NCI-H526 treated with DMSO at 0.1 percent for 48 hours (cell line): ENCODE results near the gene POLRMT.
"Not testable (repeated sequence)": the region's sequence is repeated elsewhere in the genome, so short reads cannot be mapped to it uniquely, and the experiment has no call there.

Source experiments
- DNase-seq: peaks from one replicate; lab custom pipeline; 2025; lab: John Stamatoyannopoulos, UW

Gene POLRMT

GRCh38 chr19:647566-648284 is 14.4 kb upstream of the POLRMT start:
- no peak for DNase-seq

- DNase-seq = no peak
Observed at GRCh38 chr19:646779-647565, 13.6 kb upstream of the POLRMT start.

GRCh38 chr19:645912-646778 is 12.8 kb upstream of the POLRMT start:
- DNase-seq = no peak

- DNase-seq = no peak
Observed at GRCh38 chr19:644789-645188, 11.5 kb upstream of the POLRMT start.

DNA sequence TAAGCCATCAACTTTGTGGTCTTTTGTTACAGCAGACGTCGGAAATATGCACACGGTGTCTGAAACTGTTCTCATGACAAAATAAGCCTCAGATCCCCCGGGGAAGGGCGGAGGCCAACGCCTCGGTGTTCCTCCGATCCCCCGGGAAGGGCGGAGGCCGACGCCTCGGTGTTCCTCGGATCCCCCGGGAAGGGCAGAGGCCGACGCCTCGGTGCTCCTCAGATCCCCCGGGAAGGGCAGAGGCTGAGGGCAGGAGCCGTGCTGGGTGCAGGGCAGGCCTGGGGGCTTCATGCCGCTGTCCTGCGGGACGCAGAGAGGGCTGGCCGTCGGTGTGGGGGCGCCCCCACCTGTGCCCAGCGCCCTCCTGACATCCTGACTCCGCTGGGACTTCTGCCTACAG is 11.0 kb upstream of the POLRMT start:
- DNase-seq = no peak

DNA sequence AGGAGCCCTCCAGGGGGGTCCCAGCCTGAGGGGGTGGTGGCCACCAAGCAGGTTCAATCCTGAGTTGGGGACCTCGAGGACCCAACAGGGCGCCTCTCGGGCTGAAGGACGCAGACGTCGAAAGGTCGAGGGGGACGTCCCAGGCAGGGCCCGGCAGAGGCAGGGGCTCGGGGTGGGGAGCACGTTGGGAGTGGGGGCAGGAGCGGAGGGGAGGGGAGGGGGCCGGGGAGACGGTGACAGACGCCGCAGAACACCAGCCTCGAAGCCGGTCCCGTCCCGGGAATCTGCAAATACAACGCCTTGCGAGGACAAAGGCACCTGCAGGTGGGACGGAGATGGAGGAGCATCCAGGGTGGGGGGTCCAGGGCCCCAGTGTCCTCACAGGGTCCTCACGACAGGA is 10.4 kb upstream of the POLRMT start:
- DNase-seq = no peak

DNA sequence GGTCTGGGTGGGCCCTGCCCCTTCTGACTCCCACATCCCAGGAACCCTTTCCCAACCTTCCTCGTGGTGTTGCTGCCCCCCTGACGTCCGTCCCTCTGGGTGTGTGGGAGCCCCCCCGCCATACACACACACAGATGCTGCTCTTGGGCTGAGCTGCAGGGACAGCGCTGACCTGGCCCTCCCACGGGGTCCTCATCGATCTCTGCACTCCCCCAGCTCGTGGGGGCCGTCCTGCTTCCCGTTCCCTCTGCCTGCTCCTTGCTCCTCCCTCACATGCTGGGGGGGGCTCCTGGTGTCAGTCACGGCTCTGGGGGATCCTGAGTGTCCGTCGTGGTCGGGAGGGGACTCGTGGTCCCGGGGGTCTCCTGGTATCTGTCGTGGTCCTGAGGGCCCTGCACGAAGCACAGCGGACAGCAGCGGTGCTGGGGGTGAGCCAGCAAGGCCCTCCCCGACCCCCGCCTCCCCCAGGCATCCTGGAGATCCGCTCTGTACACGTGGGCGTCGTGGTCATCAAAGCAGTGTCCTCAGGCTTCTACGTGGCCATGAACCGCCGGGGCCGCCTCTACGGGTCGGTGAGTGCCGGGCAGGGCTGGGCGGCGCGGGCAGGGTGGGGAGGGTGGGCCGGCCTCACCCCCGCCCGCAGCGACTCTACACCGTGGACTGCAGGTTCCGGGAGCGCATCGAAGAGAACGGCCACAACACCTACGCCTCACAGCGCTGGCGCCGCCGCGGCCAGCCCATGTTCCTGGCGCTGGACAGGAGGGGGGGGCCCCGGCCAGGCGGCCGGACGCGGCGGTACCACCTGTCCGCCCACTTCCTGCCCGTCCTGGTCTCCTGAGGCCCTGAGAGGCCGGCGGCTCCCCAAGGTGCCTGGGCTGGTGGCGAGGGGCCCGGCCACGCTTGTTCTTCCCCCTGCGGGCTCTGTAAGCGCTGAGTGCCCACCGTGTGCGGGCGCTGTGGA is 9.7 kb upstream of the POLRMT start:
- no peak for DNase-seq

DNA sequence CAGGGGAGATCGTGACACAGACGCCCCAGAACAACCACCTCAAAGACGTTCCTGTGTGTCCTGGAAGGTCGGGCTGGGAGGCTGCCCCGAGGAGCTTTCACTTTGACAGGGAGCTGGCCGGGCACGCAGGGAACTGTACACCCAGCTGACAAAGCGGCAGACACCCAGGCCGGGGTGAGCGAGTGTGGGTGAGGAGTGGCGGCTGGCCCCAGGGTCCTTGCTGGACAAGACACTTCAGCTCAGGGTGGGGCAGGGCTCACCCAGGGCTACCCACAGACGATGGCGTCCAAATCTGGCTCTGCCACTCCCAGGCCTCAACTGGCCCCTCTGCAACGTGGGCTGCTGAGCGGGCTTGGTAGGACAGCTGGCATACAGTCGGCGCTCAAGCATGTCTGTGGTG is 8.4 kb upstream of the POLRMT start:
- DNase-seq = no peak

DNA sequence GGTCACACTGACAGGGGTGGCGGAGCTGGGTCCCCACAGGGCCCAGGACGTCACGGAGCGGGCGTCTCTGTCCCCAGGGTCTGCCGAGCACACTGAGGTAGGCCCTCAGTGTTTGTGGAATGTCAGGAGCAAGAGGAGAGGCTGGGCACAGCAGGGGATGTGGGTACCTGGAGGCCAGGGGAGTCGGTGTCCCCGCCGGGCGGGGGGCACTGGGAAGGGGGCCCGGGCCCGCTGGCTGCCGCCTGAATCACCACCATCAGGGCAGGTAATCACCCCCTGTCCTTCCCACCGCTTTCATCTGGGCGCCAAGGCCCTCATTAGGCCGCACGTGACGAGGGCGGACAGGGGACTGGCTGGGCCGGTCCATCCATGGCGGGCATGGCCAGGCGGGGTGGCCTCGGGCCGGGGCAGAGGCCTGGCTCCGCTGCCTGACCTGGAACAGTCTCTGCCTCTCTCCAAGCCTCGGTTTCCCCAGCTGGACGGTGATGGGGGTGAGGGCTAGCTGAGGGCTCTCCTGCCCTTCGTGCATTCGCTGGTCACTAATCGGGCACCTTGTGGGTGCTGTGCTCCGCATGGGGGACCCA is 7.4 kb upstream of the POLRMT start:
- no peak for DNase-seq

DNA sequence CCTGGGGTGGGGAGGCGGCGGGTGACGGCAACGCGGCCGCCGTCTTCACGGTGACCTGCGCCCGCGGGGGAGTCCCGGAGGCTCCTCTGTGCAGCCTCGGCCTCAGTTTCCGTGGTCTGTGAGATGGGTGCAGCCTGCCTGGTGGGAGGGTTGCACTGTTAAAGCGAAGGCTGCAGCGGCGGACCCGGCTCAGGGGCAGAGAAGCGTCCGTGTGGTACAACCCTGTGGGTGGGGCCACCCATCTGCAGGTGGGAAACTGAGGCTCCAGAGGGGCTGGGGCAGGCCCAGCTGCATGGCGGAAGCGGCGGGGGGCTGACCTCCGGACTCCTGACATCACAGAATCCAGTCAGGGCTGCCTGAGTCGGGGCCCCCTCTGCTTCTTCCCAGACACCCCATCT is 6.8 kb upstream of the POLRMT start:
- DNase-seq = no peak

- peak; percentile 21 for DNase-seq
Observed at GRCh38 chr19:639253-640160, 6.2 kb upstream of the POLRMT start, which contains the start of gene FGF22. Gene FGF22, plus strand, starts transcription at chr19:639879. Its CDS starts 47 bp downstream, at chr19:639926.

GRCh38 chr19:638906-639252 is 5.5 kb upstream of the POLRMT start:
- no peak for DNase-seq

DNA sequence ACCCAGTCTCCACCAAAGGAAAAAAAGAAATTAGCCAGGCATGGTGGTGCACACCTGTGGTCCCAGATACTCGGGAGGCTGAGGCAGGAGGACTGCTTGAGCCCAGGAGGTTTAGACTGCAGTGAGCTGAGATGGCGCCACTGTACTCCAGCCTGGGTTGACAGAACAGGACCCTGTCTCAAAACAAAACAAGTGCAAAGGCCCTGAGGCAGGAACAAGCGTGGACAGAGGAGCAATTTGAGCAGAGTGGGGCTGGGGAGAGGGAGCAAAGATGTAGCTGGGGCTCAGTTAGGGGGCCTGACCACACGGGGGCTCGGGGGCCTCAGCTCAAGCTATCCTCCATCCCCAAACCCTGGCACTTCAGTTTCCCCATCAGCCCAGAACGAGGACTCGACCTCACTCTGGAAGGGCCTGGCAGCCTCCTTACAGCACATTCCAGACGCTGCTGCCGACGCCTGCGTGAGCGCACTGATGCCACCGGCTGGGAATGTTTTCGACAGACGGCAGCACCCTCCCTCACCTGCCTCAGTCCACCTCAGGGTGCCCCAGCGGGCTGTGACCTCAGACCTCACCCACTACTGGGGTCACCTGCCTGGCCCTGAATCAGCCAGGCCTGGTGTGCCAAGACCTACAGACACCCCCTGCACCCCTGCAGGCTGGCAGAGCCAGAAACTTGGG is 1.8 kb upstream of the POLRMT start:
- no peak for DNase-seq

DNA sequence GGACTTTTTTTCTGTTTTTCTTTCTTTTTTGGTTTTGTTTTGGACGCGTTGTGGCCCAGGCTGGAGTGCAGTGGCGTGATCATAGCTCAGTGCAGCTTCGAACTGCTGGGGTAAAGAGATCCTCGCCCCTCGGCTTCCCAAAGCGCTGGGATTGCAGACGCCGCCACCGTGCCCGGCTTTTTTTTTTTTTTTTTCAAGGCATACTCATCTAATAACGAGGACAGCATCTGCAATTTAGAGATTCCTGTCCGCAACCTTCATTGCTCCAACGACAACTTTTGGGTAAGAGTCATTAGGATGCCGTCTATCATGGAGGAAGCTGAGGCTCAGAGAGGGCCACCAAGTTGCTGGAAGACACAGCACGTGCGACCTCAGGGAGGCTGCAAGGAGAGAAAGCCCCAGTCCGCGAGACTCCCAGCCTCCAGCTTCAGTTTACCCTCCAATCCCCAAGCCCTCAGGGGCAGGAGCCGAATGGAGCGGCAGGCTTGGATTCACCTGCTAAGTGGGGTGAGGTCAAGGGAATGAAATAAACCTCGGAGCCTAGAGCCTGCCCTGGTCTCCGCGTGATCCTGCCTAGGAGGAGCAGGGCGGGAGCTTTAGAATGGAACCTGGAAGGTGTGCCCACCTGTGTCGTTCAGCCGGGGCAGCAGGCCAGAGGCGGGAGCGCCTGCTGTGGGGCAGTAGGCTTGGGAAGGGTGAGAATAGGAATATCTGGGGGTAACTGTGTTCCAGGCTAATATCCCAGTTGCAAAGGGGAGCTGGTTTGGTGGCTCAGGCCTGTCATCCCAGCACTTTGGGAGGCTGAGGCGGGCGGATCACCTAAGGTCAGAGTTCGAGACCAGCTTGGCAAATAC is 676 bp upstream of the POLRMT start:
- DNase-seq = no peak

- no peak for DNase-seq
Observed at GRCh38 chr19:632579-633067, 714 bp downstream of the POLRMT start.

DNA sequence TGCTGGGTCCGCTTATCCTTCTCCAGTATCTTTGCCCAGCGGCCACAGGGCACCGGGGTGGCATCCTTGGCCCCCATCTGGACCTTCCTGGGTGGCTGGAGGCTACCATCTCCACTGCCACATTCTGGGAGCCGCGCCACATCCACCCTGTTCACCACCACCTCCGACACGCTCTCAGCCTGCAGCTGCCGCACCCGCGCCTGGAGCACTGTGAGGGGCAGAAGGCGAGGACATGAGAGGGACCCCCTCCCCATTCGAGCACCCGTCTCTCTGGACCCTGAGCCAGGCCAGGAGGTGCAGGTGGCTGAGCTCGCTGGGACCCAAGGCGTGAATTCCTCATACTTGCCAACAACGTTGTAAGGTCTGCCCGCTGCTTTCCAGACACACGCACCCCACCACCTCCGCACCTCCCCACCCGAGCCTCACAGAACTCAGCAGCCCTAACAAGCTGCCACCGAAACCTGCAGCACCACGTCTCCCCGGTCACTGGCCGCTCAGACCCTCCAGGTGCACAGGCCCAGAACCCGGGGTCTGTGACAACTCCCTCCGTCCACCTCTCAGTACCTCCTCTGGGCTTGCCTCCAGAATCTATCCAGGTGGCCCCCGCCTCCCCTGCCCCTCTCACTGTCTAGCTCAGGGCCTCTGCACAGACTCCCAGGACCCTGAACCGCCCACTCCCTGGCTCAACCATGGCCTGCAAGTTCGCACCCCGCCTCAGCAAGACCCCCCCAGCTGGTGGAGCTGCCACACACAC is 3.2 kb downstream of the POLRMT start:
- no peak for DNase-seq

- not testable (repeated sequence) for DNase-seq
Observed at GRCh38 chr19:629515-629914, 3.8 kb downstream of the POLRMT start.

- no peak for DNase-seq
Observed at GRCh38 chr19:628168-628567, 5.2 kb downstream of the POLRMT start.
